Parathyroid adenoma (tissue), 2 donors: ENCODE data around the gene PIGN.

Experiments
- H2AFZ ChIP-seq: fragments of 300-600 bp; sonication (generic); one replicate; pipeline ENCODE4 v1.7.0; 2017; ENCODE audit warnings: antibody characterized with exemption, mild to moderate bottlenecking
- H3K27ac ChIP-seq: fragments of 300-600 bp; sonication (generic); one replicate; pipeline ENCODE4 v1.7.0; 2017
- H3K27me3 ChIP-seq: fragments of 300-600 bp; sonication (generic); one replicate; pipeline ENCODE4 v1.7.0; 2017; ENCODE audit warnings: low read length; ENCODE audit not compliant: control insufficient read depth, insufficient read depth
- H3K36me3 ChIP-seq: fragments of 300-600 bp; sonication (generic); one replicate; pipeline ENCODE4 v1.7.0; 2017; ENCODE audit warnings: low read length; ENCODE audit not compliant: control insufficient read depth, insufficient read depth
- H3K4me1 ChIP-seq: fragments of 300-600 bp; sonication (generic); one replicate; pipeline ENCODE4 v1.7.0; 2017; ENCODE audit warnings: control low read depth
- H3K4me2 ChIP-seq: fragments of 300-600 bp; sonication (generic); one replicate; pipeline ENCODE4 v1.7.0; 2017; ENCODE audit warnings: low read length
- H3K4me3 ChIP-seq: fragments of 300-600 bp; sonication (generic); one replicate; pipeline ENCODE4 v1.7.0; 2017; ENCODE audit warnings: low read depth, low read length
- H3K79me2 ChIP-seq: fragments of 300-600 bp; sonication (generic); one replicate; pipeline ENCODE4 v1.7.0; 2017; ENCODE audit warnings: control low read depth
- H3K9ac ChIP-seq: fragments of 300-600 bp; sonication (generic); one replicate; pipeline ENCODE4 v1.7.0; 2017; ENCODE audit warnings: mild to moderate bottlenecking
- H3K9me3 ChIP-seq: fragments of 300-600 bp; sonication (generic); one replicate; pipeline ENCODE4 v1.7.0; 2017; ENCODE audit warnings: low read length; ENCODE audit not compliant: control insufficient read depth
- TF ChIP-seq, protein P1 (sequence below): fragments of 300-600 bp; sonication (generic); IDR thresholded peaks from one replicate; pipeline ENCODE4 v1.7.0; 2017; ENCODE audit warnings: antibody characterized with exemption, mild to moderate bottlenecking
- donor health status: primary hyperparathyroidism.

The PIGN gene

DNA sequence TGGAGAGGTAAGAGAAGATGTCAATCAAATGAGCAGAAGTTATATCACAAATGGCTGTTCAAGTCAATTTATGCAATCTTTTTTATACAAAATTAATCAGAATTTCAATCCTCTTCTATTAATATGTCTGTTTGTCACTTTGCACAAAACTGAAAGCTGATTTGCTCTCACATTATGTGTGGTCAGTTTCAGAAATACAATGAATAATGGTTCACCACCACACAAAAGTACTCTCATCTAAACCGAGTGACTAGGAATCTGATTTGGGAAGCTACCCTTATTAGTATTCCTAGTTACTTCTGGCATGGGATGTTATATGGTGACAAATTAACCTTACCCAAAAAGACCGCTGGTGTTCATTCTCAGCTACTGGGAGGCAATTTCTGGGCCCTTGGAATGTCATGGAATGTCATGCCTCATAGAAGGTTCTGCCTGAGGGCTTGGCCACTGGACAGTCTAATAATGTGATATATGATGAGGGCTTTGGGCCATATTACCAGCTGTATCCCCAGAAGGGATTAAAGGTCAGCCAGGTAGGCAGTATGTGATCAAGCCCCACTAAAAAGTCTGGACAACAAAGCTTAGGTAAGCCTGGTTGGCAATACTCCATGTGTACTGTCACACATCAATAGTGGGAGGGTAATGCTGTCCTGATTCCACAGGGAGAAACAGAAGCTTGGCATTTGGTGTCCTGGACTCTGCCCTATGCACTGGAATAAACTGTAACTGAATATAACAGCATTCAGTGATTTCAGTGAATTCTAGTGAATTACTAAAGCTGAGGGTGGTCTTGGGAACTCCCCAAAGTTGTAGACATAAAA, 113.2 kb downstream of the PIGN start:
- Histone ChIP-seq H3K9ac (no peak overlapping the region), H3K79me2 (no peaks in the 10 kb centered on the region), H3K9me3 (no peaks in the 10 kb centered on the region), H2AFZ (no peak overlapping the region), H3K27ac (no peak overlapping the region), H3K4me3 (no peak overlapping the region), H3K27me3 (no peaks in the 10 kb centered on the region), H3K4me1 (peaks cover 17% of the 10 kb centered on the region), H3K36me3 (no peaks in the 10 kb centered on the region), H3K4me2 (no peak overlapping the region)
- TF ChIP-seq, protein P1, sequence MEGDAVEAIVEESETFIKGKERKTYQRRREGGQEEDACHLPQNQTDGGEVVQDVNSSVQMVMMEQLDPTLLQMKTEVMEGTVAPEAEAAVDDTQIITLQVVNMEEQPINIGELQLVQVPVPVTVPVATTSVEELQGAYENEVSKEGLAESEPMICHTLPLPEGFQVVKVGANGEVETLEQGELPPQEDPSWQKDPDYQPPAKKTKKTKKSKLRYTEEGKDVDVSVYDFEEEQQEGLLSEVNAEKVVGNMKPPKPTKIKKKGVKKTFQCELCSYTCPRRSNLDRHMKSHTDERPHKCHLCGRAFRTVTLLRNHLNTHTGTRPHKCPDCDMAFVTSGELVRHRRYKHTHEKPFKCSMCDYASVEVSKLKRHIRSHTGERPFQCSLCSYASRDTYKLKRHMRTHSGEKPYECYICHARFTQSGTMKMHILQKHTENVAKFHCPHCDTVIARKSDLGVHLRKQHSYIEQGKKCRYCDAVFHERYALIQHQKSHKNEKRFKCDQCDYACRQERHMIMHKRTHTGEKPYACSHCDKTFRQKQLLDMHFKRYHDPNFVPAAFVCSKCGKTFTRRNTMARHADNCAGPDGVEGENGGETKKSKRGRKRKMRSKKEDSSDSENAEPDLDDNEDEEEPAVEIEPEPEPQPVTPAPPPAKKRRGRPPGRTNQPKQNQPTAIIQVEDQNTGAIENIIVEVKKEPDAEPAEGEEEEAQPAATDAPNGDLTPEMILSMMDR, result no peak

DNA sequence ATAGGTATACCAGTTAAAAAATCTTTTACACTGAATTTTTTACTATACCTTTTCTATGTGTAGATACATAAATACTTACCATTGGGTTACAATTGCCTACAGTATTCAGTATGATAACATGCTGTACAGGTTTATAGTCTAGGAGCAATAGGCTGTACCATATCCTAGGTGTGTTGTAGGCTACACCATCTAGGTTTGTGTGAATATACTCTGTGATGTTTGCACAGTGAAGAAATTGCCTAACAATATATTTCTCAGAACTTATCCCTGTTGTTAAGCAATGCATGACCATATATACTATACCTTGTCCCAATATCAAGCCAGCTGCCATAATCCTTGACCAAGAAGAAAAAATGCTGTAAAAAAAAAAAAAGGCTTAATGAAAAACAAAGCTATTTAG, 114.5 kb downstream of the PIGN start:
- Histone ChIP-seq H3K4me3 (no peak overlapping the region), H3K27me3 (no peaks in the 10 kb centered on the region), H3K4me1 (peaks cover 22% of the 10 kb centered on the region), H3K27ac (no peak overlapping the region), H3K9ac (no peak overlapping the region), H3K79me2 (no peaks in the 10 kb centered on the region), H3K9me3 (no peaks in the 10 kb centered on the region), H3K4me2 (no peak overlapping the region), H3K36me3 (no peaks in the 10 kb centered on the region), H2AFZ (no peak overlapping the region)
- TF ChIP-seq, protein P1, result no peak

DNA sequence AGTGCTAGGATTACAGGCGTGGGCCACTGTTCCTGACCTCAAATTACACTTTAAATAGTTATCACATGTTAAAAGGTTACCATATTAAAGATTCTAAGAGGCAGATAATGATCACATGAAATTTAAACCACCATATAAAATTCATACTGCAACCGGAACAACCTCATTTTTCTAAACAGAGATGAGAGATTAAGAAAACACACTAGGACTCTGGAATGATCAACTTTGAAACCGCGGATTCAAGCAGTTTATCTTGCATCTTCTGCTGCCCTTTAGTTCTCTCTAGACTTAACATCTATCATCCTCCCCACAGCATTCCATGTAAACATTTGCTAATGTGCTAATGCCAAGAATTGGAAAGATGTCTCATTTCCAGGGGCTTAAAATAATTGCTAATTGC, 115.8 kb downstream of the PIGN start:
- Histone ChIP-seq H2AFZ (no peak overlapping the region), H3K4me1 (peaks cover 25% of the 10 kb centered on the region), H3K4me3 (no peak overlapping the region), H3K36me3 (no peaks in the 10 kb centered on the region), H3K9me3 (no peaks in the 10 kb centered on the region), H3K27me3 (no peaks in the 10 kb centered on the region), H3K79me2 (no peaks in the 10 kb centered on the region), H3K4me2 (no peak overlapping the region), H3K27ac (peak overlapping the region; percentile 61), H3K9ac (no peak overlapping the region)
- TF ChIP-seq, protein P1, result no peak

DNA sequence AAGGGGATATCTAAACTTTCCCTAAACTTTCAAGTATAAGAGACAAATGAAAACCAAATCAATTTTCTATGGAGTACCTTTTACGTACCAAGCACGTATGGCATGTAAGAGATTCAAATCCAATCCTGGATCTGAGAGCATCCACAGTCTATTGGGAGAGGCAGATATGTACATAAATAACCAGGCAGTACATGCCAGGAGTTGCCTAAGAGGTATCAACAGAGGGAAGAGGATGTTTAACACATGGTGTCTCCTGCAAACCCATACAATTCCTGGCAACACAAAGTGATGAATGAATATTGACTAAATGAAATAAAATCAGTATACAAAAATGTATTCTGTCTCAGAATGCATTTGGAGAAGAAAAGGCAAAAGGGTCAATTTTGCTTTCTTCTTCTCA, 116.6 kb downstream of the PIGN start:
- no peaks in the 10 kb centered on the region for H3K79me2 ChIP-seq
- H3K27ac ChIP-seq, result peak overlapping the region; percentile 16
- H2AFZ ChIP-seq, result no peak overlapping the region
- H3K9me3 ChIP-seq, result no peaks in the 10 kb centered on the region
- no peak overlapping the region for H3K4me3 ChIP-seq
- TF ChIP-seq, protein P1, result no peak
- no peaks in the 10 kb centered on the region for H3K36me3 ChIP-seq
- H3K9ac ChIP-seq, result no peak overlapping the region
- no peaks in the 10 kb centered on the region for H3K27me3 ChIP-seq
- no peak overlapping the region for H3K4me2 ChIP-seq
- H3K4me1 ChIP-seq, result peaks cover 29% of the 10 kb centered on the region

DNA sequence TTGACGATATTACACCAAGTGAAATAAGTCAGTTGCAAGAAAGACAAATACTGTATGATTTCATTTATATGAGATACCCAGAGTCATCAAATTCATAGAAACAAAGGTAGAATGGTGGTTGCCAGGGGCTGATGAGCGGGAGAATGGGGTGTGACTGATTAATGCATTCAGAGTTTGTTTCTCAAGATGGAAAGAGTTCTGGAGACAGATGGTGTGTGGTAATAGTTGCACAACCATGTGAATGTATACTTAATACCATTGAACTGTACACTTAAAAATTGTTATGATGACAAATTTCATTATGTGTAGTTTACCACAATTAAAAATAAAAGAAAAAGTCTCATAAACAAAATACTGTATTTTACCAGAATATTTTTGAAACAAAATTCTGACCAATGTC, 117.3 kb downstream of the PIGN start:
- Histone ChIP-seq H3K27ac (no peak overlapping the region), H2AFZ (no peak overlapping the region), H3K4me3 (no peak overlapping the region), H3K9me3 (no peaks in the 10 kb centered on the region), H3K4me1 (peaks cover 30% of the 10 kb centered on the region), H3K79me2 (no peaks in the 10 kb centered on the region), H3K4me2 (no peak overlapping the region), H3K27me3 (no peaks in the 10 kb centered on the region), H3K36me3 (no peaks in the 10 kb centered on the region), H3K9ac (no peak overlapping the region)
- TF ChIP-seq, protein P1, result no peak
